Ovary (tissue), 9 donors: ENCODE data around the gene SLC5A6. TPM values are rescaled to one million over a fixed set of nuclear protein-coding genes. Genes with fewer than 3 reads are reported as not detected.

Experiments used
- DNase-seq, 5 donors: peaks; one replicate each; pipeline ENCODE4 v3.0.0-alpha.2; 2019 to 2020
- H3K27ac ChIP-seq, 2 donors: fragments of 200-600 bp; one replicate each; pipeline versions ENCODE4 v1.5.1 to v1.8.0; 2019 to 2022
- H3K27me3 ChIP-seq: fragments of 200-600 bp; one replicate; pipeline ENCODE4 v1.8.0; 2022
- H3K36me3 ChIP-seq: fragments of 200-600 bp; sonication (generic); one replicate; pipeline ENCODE4 v1.5.1; 2019
- H3K4me1 ChIP-seq: one replicate; pipeline ENCODE4 v1.8.1; 2013; ENCODE audit warnings: mild to moderate bottlenecking, moderate library complexity; ENCODE audit not compliant: insufficient read depth
- H3K4me3 ChIP-seq: fragments of 200-600 bp; sonication (generic); one replicate; pipeline ENCODE4 v1.5.1; 2017
- H3K9me3 ChIP-seq, 2 donors: fragments of 200-600 bp in 1 of 2; sonication (generic) in 1 of 2; one replicate each; pipeline versions ENCODE4 v1.5.1 to v1.8.1; 2013 to 2019; ENCODE audit warnings: mild to moderate bottlenecking in 1 of 2, moderate library complexity in 1 of 2
- CTCF ChIP-seq, 3 donors: fragments of 450-650 bp in 2 of 3; fragments of 200-600 bp in 1 of 3; IDR thresholded peaks; one replicate each; pipeline versions ENCODE4 v1.5.1 to v1.8.0; 2016 to 2022; ENCODE audit warnings: antibody characterized with exemption in 3 of 3, mild to moderate bottlenecking in 1 of 3
- EP300 ChIP-seq: sonication (generic); formaldehyde crosslinking; IDR thresholded peaks from one replicate; pipeline ENCODE4 v1.6.1; 2017; ENCODE audit warnings: antibody characterized with exemption
- POLR2A ChIP-seq: fragments of 450-650 bp; IDR thresholded peaks from one replicate; pipeline ENCODE4 v1.6.1; 2017; ENCODE audit warnings: antibody characterized with exemption, mild to moderate bottlenecking, moderate library complexity
- WGBS, 3 donors: extraction: QIAGEN DNeasy Blood & Tissue Kit in 1 of 3; methylation state at CpG; one replicate each; pipeline versions ENCODE4 v1.1.5 to v1.1.7; 2013 to 2017; 5-methylcytosine and 5-hydroxymethylcytosine counted together
- intact Hi-C, 4 donors: fragments of 100-400 bp; cut with DNase I; formaldehyde crosslinking; loops; one replicate each; pipeline versions ENCODE4 v1.11.0 to v1.15.1; 2022 to 2023
- polyA plus RNA-seq, 2 donors: library from polyadenylated mRNA; stranded (reverse); fragments of 200-250 nt in 1 of 2; fragments of 350-450 nt in 1 of 2; fragmentation: Illumina TruSeq in 1 of 2; extraction: RNeasy Lipid Tissue Mini Kit (QIAGEN cat#74804) in 1 of 2; gene quantifications; one replicate each; pipeline ENCODE4 v1.2.3, GENCODE V29; 2013 to 2014
- total RNA-seq, 7 donors: library from RNA; depleted of rRNA in 2 of 7; stranded (reverse); fragments of >200 nt in 2 of 7; fragmentation: NEBNext Ultra II Directional in 3 of 7; extraction: Animal tissue kit (Norgen Biotek cat#: 25700) in 3 of 7; gene quantifications; one replicate each; pipeline versions ENCODE4 v1.1.0 to v1.2.4, GENCODE V29; 2016 to 2023
- donor health status: DM: no; HTN: no; CAD: no; lungs with moderate emphysema.
- donor health status: DM: no; HTN: no; CAD: no.
- donor health status: Bipolar disorder and iron deficiency.
- donor health status: DM: yes; HTN: yes; CAD: no.
- donor health status: DM: no; HTN: no; CAD: no.
- donor health status: DM: yes; HTN: yes; CAD: no.

Gene SLC5A6
- total and polyA plus RNA-seq, 9 donors: 11.2 to 37.9 (median 19.2) TPM

DNA sequence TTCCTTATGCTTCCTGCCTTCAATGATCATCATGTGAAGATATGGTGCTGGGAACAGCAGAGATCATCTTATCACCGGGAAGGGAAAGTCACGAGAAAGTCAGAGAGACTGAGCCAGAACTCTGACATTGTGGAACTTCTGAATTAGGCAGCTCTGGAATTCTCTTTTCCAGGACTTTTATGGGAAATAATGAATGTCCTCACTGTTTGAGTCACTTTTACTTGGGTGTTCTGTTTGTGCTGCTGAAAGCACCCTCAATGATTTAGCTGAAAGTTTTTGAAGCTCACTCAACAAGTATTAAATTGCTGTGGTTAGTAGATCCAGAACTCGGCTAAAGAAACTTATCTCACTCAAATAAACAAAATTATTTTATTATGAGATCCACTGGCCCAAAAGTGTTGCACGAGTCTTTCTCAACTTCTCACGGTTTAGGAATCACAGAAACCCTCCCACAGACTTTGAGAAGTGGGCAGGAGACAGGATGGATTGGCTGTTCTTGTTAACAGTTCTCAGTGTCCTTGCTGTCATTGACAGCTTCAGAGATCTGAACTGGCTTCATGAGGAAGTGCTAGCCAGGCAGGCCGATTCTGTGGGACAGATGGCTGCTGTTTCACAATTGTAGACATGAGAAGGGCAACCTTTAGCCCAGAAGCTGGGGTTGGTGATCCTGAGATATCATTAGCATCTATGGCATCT lies 26.6 kb downstream of the SLC5A6 start:
- intact Hi-C loops: loop anchor here in 1 of 4 donors (5.0 kb wide), 1 partner anchor 53 kb away; the partner anchor contains the start of gene PREB
- peak overlapping the region; percentile 46 to 79 for H3K27ac ChIP-seq

DNA sequence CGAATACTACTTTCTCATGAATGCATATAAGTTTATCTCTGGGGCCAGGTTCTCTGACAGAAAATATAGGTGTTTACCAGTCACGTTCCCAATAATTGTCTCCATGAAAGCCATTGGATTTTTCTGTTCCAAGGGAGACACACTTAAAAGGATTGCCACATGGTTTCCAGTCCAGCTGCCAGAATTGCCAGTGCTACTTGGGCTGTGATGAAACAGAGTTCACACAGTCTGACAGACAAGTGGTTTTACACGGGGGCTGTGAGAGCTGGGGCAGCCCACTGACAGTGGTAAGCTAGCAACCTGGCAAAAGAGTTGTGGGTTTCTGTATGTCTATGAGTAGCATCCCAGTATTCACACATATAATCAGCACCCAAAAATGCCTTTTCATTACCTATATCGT lies 28.0 kb downstream of the SLC5A6 start:
- no peaks in the 10 kb centered on the region for H3K36me3 ChIP-seq
- H3K27ac ChIP-seq: peak overlapping the region in 1 of 2 donors; percentile 79
- TF ChIP-seq POLR2A (no peak), CTCF (IDR thresholded peaks at IDR 0.05) (no peak), EP300 (no peak)
- peaks cover 26% of the 10 kb centered on the region for H3K4me1 ChIP-seq
- intact Hi-C loops: no loop called here
- H3K27me3 ChIP-seq: no peaks in the 10 kb centered on the region
- DNase-seq: peak in 3 of 5 donors; percentile 47 to 72 (median 57)
- no peak overlapping the region for H3K4me3 ChIP-seq
- 51 to 64% (median 53%) methylated on average over 4 of the region's 4 CpGs for WGBS, 3 donors
- H3K9me3 ChIP-seq: no peaks in the 10 kb centered on the region

More for the DNA sequence above, 26.6 kb downstream of the SLC5A6 start:
- H3K36me3 ChIP-seq: no peaks in the 10 kb centered on the region
- WGBS, 3 donors: 4 to 9% (median 4%) methylated on average over 6 of the region's 6 CpGs
- no peak overlapping the region for H3K4me3 ChIP-seq
- DNase-seq: peak in 1 of 5 donors; percentile 49
- peaks cover 22% of the 10 kb centered on the region for H3K4me1 ChIP-seq
- H3K27me3 ChIP-seq: no peaks in the 10 kb centered on the region
- TF ChIP-seq EP300: peak; percentile 78
- TF ChIP-seq POLR2A: no peak
- H3K9me3 ChIP-seq: no peaks in the 10 kb centered on the region

- Histone ChIP-seq H3K9me3 (no peaks in the 10 kb centered on the region), H3K4me3 (no peak overlapping the region), H3K27me3 (no peaks in the 10 kb centered on the region), H3K27ac (peak overlapping the region in 1 of 2 donors; percentile 79), H3K36me3 (no peaks in the 10 kb centered on the region), H3K4me1 (peaks cover 29% of the 10 kb centered on the region)
- intact Hi-C loops: no loop called here
- whole genome bisulfite sequencing, 3 donors: 12 to 33% (median 16%) methylated on average over 4 of the region's 4 CpGs
- no peak for DNase-seq
- TF ChIP-seq EP300 (no peak), CTCF (IDR thresholded peaks at IDR 0.05) (no peak), POLR2A (no peak)
Measured at GRCh38 chr2:27182346-27182745, 29.7 kb downstream of the SLC5A6 start.

DNA sequence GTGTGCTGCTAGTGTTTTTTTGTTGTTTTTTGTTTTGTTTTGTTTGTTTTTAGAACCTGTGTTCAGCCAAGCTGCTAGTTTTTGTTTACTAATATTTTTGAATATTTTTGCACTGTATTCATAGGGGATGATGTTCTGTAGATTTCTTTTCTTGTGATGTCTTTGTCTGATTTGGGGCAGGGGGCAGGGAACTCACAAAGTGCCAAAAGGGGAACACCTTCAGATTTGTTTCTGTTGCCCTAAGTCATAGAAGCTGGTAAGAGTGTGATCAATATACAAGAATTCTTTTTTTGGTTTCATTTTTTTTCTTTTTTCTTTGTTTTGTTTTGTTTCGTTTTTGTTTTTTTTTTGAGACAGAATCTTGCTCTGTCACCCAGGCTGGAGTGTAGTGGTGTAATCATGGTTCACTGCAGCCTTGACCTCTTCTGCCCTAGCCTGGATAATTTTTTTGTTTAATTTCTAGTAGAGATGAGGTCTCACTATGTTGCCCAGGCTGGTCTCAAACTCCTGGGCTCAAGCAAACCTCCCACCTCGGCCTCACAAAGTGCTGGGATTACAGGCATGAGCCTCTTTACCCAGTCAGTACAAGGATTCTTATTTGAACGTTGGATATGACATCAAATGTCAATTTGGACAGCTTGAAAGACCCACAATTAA lies 32.6 kb downstream of the SLC5A6 start:
- Histone ChIP-seq H3K4me1 (peaks cover 19% of the 10 kb centered on the region), H3K27ac (peak overlapping the region in 1 of 2 donors; percentile 13), H3K27me3 (no peaks in the 10 kb centered on the region), H3K36me3 (no peaks in the 10 kb centered on the region), H3K9me3 (no peaks in the 10 kb centered on the region), H3K4me3 (no peak overlapping the region)
- intact Hi-C loops: no loop called here
- WGBS, 3 donors: 31 to 49% (median 35%) methylated on average over 3 of the region's 3 CpGs
- TF ChIP-seq POLR2A (no peak), EP300 (no peak), CTCF (IDR thresholded peaks at IDR 0.05) (no peak)
- DNase-seq: no peak

DNA sequence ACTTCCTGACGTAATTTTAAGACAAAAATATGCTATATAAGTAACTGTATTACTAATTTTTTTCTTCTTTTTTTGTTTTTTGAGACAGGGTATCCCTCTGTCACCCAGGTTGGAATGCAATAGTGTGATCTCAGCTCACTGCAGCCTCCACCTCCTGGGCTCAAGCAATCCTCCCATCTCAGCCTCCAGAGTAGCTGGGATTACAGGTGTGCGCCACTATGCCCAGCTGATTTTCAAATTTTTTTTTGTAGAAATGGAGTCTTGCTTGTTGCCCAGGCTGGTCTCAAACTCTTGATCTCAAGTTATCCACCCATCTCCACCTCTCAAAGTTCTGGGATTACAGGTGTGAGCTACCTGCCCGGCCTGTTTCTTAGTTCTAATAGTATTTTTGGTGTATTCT lies 33.6 kb downstream of the SLC5A6 start:
- H3K4me1 ChIP-seq: peaks cover 16% of the 10 kb centered on the region
- intact Hi-C loops: no loop called here

More for the DNA sequence above, 33.6 kb downstream of the SLC5A6 start:
- Histone ChIP-seq H3K27ac (no peak overlapping the region), H3K27me3 (no peaks in the 10 kb centered on the region), H3K4me3 (no peak overlapping the region), H3K36me3 (no peaks in the 10 kb centered on the region), H3K9me3 (no peaks in the 10 kb centered on the region)
- TF ChIP-seq CTCF (IDR thresholded peaks at IDR 0.05): no peak
- TF ChIP-seq EP300: no peak
- TF ChIP-seq POLR2A: no peak
- no peak for DNase-seq
- 94 to 97% (median 96%) methylated on average over 3 of the region's 3 CpGs for WGBS, 3 donors
